ENCODE results near the gene FOXP1. TPM values are rescaled to one million over a fixed set of nuclear protein-coding genes. Genes with fewer than 3 reads are reported as not detected.

The FOXP1 gene
- total and polyA plus RNA-seq, 2 experiments from 2014 or later, result 76.8 to 99.8 TPM

DNA sequence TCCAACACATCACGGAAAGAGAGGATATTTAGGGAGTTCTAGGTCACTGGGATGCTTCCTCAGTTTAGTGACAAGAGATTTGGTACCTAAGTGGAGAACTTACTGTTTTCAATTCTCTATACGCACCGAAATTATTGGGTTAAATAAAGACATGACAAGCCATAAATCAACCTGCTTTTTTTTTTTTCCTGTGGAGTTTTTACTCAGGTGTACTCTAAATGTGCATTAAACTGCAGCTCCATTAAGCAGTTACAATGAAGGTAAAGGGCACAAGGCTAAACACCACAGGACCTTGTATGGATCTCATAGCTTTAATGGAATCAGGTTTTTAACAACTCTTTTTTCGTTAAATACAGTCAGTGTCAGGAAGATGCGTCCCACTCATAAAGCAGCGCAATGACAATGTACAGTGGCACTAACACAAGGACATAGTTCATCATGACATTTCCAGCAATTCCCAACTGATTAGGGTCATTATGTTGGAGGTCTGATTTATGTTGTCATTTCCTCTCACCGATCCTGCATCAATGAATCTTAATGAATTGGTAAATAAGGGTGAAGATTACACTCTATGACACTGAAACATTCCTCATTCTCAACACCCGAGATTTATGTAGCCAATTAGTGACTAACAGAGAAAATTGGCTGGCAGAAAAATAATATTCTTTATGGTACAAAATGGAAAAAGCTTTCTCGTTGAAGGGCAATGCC lies 355.2 kb downstream of the FOXP1 start:
- H3K9me2 ChIP-seq (replicated peaks; ENCODE audit: insufficient read depth), result no peaks in the 10 kb centered on the region
- H3K27ac ChIP-seq, result no peak overlapping the region
- no peak for TF ChIP-seq CTCF (IDR thresholded peaks at IDR 0.05; ENCODE audit: poor library complexity)
- no peak overlapping the region for H3K4me3 ChIP-seq
- 80% methylated on average over 9 of the region's 9 CpGs for WGBS (ENCODE audit: low lambda C conversion rate, missing lambda C conversion rate)
- H3K4me1 ChIP-seq (ENCODE audit: insufficient read depth), result no peaks in the 10 kb centered on the region
- H3K27me3 ChIP-seq, result no peaks in the 10 kb centered on the region
- H3K9me3 ChIP-seq (ENCODE audit: low read depth), result no peaks in the 10 kb centered on the region
- no peaks in the 10 kb centered on the region for H4K20me1 ChIP-seq (ENCODE audit: insufficient read depth, poor library complexity, severe bottlenecking)
- DNase-seq (ENCODE audit: low spot score), result no peak
- H3K36me3 ChIP-seq (replicated peaks; ENCODE audit: insufficient read depth, low read depth), result no peaks in the 10 kb centered on the region
- no peak overlapping the region for H3K4me2 ChIP-seq
- H3K79me2 ChIP-seq, result peaks cover 66% of the 10 kb centered on the region
- H2AFZ ChIP-seq, result no peak overlapping the region

GRCh38 chr3:71227270-71227661 lies 356.3 kb downstream of the FOXP1 start:
- peaks cover 71% of the 10 kb centered on the region for H3K79me2 ChIP-seq
- no peak for DNase-seq (ENCODE audit: low spot score)
- H3K27me3 ChIP-seq, result no peaks in the 10 kb centered on the region
- H3K9me2 ChIP-seq (replicated peaks; ENCODE audit: insufficient read depth), result no peaks in the 10 kb centered on the region
- no peak overlapping the region for H3K4me3 ChIP-seq
- TF ChIP-seq CTCF (IDR thresholded peaks at IDR 0.05; ENCODE audit: poor library complexity), result no peak
- TF ChIP-seq EZH2 (IDR thresholded peaks at IDR 0.05; ENCODE audit: borderline replicate concordance), result no peak
- TF ChIP-seq EZH2phosphoT487 (IDR thresholded peaks at IDR 0.05; ENCODE audit: low read depth, severe bottlenecking, unreplicated experiment), result no peak
- 81% methylated on average over 6 of the region's 6 CpGs for WGBS (ENCODE audit: low lambda C conversion rate, missing lambda C conversion rate)
- H3K9me3 ChIP-seq (ENCODE audit: low read depth), result no peaks in the 10 kb centered on the region
- no peaks in the 10 kb centered on the region for H4K20me1 ChIP-seq (ENCODE audit: insufficient read depth, poor library complexity, severe bottlenecking)
- H2AFZ ChIP-seq, result no peak overlapping the region
- H3K4me2 ChIP-seq, result no peak overlapping the region
- no peak overlapping the region for H3K27ac ChIP-seq
- no peaks in the 10 kb centered on the region for H3K4me1 ChIP-seq (ENCODE audit: insufficient read depth)
- H3K36me3 ChIP-seq (replicated peaks; ENCODE audit: insufficient read depth, low read depth), result no peaks in the 10 kb centered on the region

DNA sequence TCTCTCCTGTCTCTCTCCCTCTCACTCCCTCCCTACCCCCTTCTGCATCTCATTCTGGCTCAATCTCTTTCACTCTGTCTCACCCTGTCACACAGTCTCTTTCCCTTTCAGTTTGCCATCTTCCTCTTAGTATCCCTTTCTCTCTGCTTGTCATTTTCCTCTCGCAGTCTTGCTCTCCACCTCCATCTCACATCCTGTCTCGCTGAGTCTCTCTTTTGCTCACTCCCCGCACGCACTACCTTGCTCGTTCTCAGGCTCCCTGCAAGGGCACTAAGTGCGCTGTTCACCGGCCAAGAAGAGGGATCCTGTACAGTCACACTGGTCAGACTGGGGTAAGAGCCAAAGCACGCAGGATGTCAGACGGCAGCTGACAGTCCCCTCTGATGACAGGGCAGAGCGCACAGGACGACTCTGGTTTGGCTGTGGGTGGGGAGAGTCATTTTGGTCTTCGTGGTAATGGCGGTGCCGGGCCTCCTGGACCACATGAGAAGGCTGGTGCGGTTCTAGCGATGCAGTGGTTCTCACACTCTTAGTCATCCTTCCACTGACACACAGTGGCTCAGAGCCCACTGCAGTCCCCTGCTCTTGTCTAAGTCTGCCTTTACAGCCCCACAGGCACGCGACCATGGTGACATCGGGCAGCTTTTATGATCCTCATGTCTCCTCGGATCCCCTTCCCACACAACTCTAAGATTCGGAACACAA lies 356.8 kb downstream of the FOXP1 start:
- Histone ChIP-seq H2AFZ (no peak overlapping the region), H3K4me1 (ENCODE audit: insufficient read depth) (no peaks in the 10 kb centered on the region)

More for the DNA sequence above, 356.8 kb downstream of the FOXP1 start:
- no peak for TF ChIP-seq EZH2phosphoT487 (IDR thresholded peaks at IDR 0.05; ENCODE audit: low read depth, severe bottlenecking, unreplicated experiment)
- no peak for TF ChIP-seq EZH2 (IDR thresholded peaks at IDR 0.05; ENCODE audit: borderline replicate concordance)
- no peak for TF ChIP-seq CTCF (IDR thresholded peaks at IDR 0.05; ENCODE audit: poor library complexity)
- no peaks in the 10 kb centered on the region for H4K20me1 ChIP-seq (ENCODE audit: insufficient read depth, poor library complexity, severe bottlenecking)
- no peak overlapping the region for H3K27ac ChIP-seq
- no peaks in the 10 kb centered on the region for H3K27me3 ChIP-seq
- no peak overlapping the region for H3K4me2 ChIP-seq
- H3K79me2 ChIP-seq, result peaks cover 73% of the 10 kb centered on the region
- no peaks in the 10 kb centered on the region for H3K36me3 ChIP-seq (replicated peaks; ENCODE audit: insufficient read depth, low read depth)
- 91% methylated on average over 21 of the region's 21 CpGs for WGBS (ENCODE audit: low lambda C conversion rate, missing lambda C conversion rate)
- no peaks in the 10 kb centered on the region for H3K9me3 ChIP-seq (ENCODE audit: low read depth)
- H3K9me2 ChIP-seq (replicated peaks; ENCODE audit: insufficient read depth), result no peaks in the 10 kb centered on the region
- DNase-seq (ENCODE audit: low spot score), result no peak
- no peak overlapping the region for H3K4me3 ChIP-seq
